GM23338 (cell line): ENCODE data around the gene MUC12. TPM values are rescaled to one million over a fixed set of nuclear protein-coding genes. Genes with fewer than 3 reads are reported as not detected.
A peak's percentile ranks its signal among the peaks of the same experiment; 100 is the strongest.

Experiments used
- ATAC-seq: fragments of 200-7000 bp; cut with Tn5 transposase; 3 replicates; pipeline ENCODE4 v1.9.1; 2020
- DNase-seq: peaks from one replicate; pipeline ENCODE4 v3.0.0-alpha.2; 2015; ENCODE audit warnings: low spot score
- H2AFZ ChIP-seq: fragments of 200-600 bp; sonication (generic); 2 replicates; pipeline ENCODE4 v1.8.0; 2016; ENCODE audit warnings: antibody characterized with exemption, mild to moderate bottlenecking, moderate library complexity
- H3F3A ChIP-seq: fragments of 200-600 bp; sonication (generic); replicated peaks from 2 replicates; pipeline ENCODE4 v1.8.0; 2017; ENCODE audit warnings: antibody characterized with exemption, mixed run types, low read depth
- H3K27ac ChIP-seq: fragments of 200-600 bp; sonication (generic); 2 replicates; pipeline ENCODE4 v1.6.1; 2016; ENCODE audit warnings: low read depth
- H3K27me3 ChIP-seq: fragments of 200-600 bp; sonication (generic); 2 replicates; pipeline ENCODE4 v1.8.0; 2016; ENCODE audit warnings: mild to moderate bottlenecking, mixed run types, moderate library complexity; ENCODE audit not compliant: insufficient read depth
- H3K36me3 ChIP-seq: fragments of 200-600 bp; sonication (generic); 2 replicates; pipeline ENCODE4 v1.8.0; 2016; ENCODE audit warnings: mild to moderate bottlenecking; ENCODE audit not compliant: insufficient read depth
- H3K4me1 ChIP-seq: fragments of 200-600 bp; sonication (generic); 2 replicates; pipeline ENCODE4 v1.8.0; 2016; ENCODE audit warnings: mild to moderate bottlenecking, moderate library complexity; ENCODE audit not compliant: insufficient read depth
- H3K4me2 ChIP-seq: fragments of 200-600 bp; sonication (generic); 2 replicates; pipeline ENCODE4 v1.7.1; 2017; ENCODE audit warnings: mixed run types
- H3K4me3 ChIP-seq: fragments of 200-600 bp; sonication (generic); 2 replicates; pipeline ENCODE4 v1.6.1; 2016; ENCODE audit warnings: mixed run types
- H3K79me2 ChIP-seq: fragments of 200-600 bp; sonication (generic); replicated peaks from 2 replicates; pipeline ENCODE4 v1.8.0; 2017; ENCODE audit warnings: mild to moderate bottlenecking; ENCODE audit not compliant: insufficient read depth
- H3K9me2 ChIP-seq: fragments of 200-600 bp; sonication (generic); 2 replicates; pipeline ENCODE4 v1.8.0; 2017; ENCODE audit not compliant: insufficient read depth
- H4K20me1 ChIP-seq: fragments of 200-600 bp; sonication (generic); replicated peaks from 2 replicates; pipeline ENCODE4 v1.8.0; 2017; ENCODE audit warnings: mild to moderate bottlenecking; ENCODE audit not compliant: insufficient read depth
- H3K27ac Mint-ChIP-seq: 2 replicates; pipeline ENCODE4 v1.8.0; 2020; ENCODE audit warnings: inconsistent platforms, mild to moderate bottlenecking, moderate library complexity, mixed read lengths
- H3K27me3 Mint-ChIP-seq: 3 replicates; pipeline ENCODE4 v1.8.0; 2022; ENCODE audit warnings: low read depth, mild to moderate bottlenecking, moderate library complexity, mixed read lengths, inconsistent platforms; ENCODE audit not compliant: insufficient read depth, poor library complexity
- H3K36me3 Mint-ChIP-seq: 3 replicates; pipeline ENCODE4 v1.8.0; 2021; ENCODE audit warnings: low read depth, mild to moderate bottlenecking, inconsistent platforms, moderate library complexity, mixed read lengths
- H3K4me1 Mint-ChIP-seq: 3 replicates; pipeline ENCODE4 v1.8.0; 2020; ENCODE audit warnings: mild to moderate bottlenecking, inconsistent platforms, mixed read lengths
- H3K4me3 Mint-ChIP-seq: 3 replicates; pipeline ENCODE4 v1.8.0; 2021; ENCODE audit warnings: moderate library complexity, mild to moderate bottlenecking, inconsistent platforms, mixed read lengths
- H3K9me3 Mint-ChIP-seq: 3 replicates; pipeline ENCODE4 v1.8.0; 2020; ENCODE audit warnings: moderate library complexity, mild to moderate bottlenecking, inconsistent platforms, mixed read lengths
- CREB1 ChIP-seq: fragments of 250-450 bp; sonication (Bioruptor Pico); IDR thresholded peaks from 2 replicates; pipeline ENCODE4 v1.5.0; 2020; ENCODE audit warnings: low read depth, mild to moderate bottlenecking, moderate library complexity
- CTCF ChIP-seq, 2 experiments: fragments of 200-600 bp in 1 of 2; sonication (generic) in 1 of 2; conservative IDR thresholded peaks; 2 replicates each; pipeline versions ENCODE4 v1.5.1 to v1.6.1; 2016 to 2017; ENCODE audit warnings: antibody characterized with exemption in 2 of 2, low read depth in 2 of 2, mild to moderate bottlenecking in 2 of 2, moderate library complexity in 1 of 2
- EZH2 ChIP-seq: fragments of 200-600 bp; sonication (generic); IDR thresholded peaks from one replicate; pipeline ENCODE4 v1.8.0; 2017; ENCODE audit warnings: antibody characterized with exemption, mild to moderate bottlenecking, low read depth; ENCODE audit not compliant: unreplicated experiment
- EZH2phosphoT487 ChIP-seq: fragments of 200-600 bp; sonication (generic); IDR thresholded peaks from one replicate; pipeline ENCODE4 v1.8.1; 2018; ENCODE audit warnings: antibody characterized with exemption; ENCODE audit not compliant: unreplicated experiment
- NANOG ChIP-seq: IDR thresholded peaks from 2 replicates; pipeline ENCODE4 v1.6.1; 2016; ENCODE audit warnings: antibody characterized with exemption, borderline replicate concordance
- POLR2AphosphoS5 ChIP-seq: IDR thresholded peaks from 2 replicates; pipeline ENCODE4 v1.6.1; 2016; ENCODE audit warnings: antibody characterized with exemption, low read depth
- REST ChIP-seq: IDR thresholded peaks from one replicate; pipeline ENCODE4 v1.6.1; 2018; ENCODE audit warnings: antibody characterized with exemption; ENCODE audit not compliant: unreplicated experiment
- ZNF462 ChIP-seq: fragments of 250-450 bp; sonication (Bioruptor Pico); IDR thresholded peaks from 2 replicates; pipeline ENCODE4 v1.5.0; 2020; ENCODE audit warnings: mild to moderate bottlenecking, moderate library complexity
- polyA plus RNA-seq: library from polyadenylated mRNA; unstranded; fragments of >200 nt; fragmentation: Nextera tagmentation; extraction: Ambion mirVana; gene quantifications from 2 replicates; pipeline ENCODE4 v1.2.1, GENCODE V29; 2016
- total RNA-seq: library from RNA; depleted of rRNA; stranded (reverse); fragments of >200 nt; shearing (Covaris generic); gene quantifications from 2 replicates; pipeline ENCODE4 v1.2.3, GENCODE V29; 2014
- TF ChIP-seq, protein P1 (sequence below): IDR thresholded peaks from 2 replicates; pipeline ENCODE4 v1.6.1; 2016; ENCODE audit warnings: antibody characterized with exemption

MUC12 gene
- total and polyA plus RNA-seq, 2 experiments from 2014 or later, result 4.6 to 18.0 TPM

DNA sequence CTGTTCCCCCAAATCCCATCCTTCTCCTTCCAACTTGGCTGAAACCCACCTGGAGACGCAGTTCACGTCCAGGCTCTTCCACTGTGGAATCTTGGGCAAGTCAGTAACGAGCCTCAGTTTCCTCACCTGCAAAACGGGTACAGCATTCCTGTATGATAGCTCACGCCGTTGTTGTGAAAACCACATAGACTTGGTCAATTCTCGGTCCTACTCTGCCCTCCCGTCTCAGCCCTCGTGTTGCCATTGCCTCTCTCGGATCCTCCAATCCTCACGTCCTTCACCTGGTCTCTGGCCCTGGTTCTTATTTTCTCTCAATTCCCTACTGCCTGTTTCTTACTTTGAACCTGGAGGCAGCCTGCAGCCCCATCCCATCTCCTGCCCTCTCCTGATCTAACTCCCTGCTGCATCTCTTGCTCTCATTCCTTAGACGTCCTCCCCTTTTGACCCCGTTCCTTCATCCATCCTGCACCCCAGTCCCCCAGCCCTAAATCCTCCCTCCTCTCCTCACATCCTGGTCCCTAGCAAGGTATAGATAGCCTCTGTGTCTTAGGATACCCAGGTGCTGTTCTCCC lies 2.0 kb upstream of the MUC12 start (continued):
- TF ChIP-seq CTCF (conservative IDR thresholded peaks at IDR 0.05; ENCODE audit: low read depth in 2 of 2) (no peak), REST (no peak), CREB1 (CRISPR knock-in tag) (no peak), EZH2phosphoT487 (no peak)
- TF ChIP-seq, protein P1, sequence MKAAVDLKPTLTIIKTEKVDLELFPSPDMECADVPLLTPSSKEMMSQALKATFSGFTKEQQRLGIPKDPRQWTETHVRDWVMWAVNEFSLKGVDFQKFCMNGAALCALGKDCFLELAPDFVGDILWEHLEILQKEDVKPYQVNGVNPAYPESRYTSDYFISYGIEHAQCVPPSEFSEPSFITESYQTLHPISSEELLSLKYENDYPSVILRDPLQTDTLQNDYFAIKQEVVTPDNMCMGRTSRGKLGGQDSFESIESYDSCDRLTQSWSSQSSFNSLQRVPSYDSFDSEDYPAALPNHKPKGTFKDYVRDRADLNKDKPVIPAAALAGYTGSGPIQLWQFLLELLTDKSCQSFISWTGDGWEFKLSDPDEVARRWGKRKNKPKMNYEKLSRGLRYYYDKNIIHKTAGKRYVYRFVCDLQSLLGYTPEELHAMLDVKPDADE, result no peak

DNA sequence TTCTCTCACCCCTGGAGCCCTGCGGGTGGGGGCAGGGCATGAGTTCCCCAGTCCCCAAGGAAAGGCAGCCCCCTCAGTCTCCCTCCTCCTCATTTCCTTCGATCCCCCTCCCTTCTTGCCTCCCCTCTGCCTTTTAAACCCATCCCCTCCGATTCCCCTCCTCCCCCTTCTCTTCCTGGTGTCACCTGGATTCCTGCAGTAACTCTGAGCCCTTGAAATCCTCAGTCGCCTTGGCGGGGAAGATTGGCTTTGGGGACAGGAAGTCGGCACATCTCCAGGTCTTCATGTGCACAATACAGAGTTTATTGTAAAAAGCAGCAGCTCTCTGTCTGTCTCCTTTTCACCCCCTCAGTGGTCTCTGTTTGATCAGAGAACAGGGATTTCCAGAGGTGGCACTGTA lies 1.3 kb upstream of the MUC12 start:
- H3K4me2 ChIP-seq, result no peak overlapping the region
- Mint-ChIP-seq H3K4me3 (peak overlapping the region; percentile 12; the same call in 1 of the 3 replicates), H3K27ac (no peak overlapping the region), H3K4me1 (peaks cover 36% of the 10 kb centered on the region), H3K36me3 (no peaks in the 10 kb centered on the region; the same call in 2 of the 3 replicates), H3K27me3 (peaks cover 29% of the 10 kb centered on the region), H3K9me3 (no peaks in the 10 kb centered on the region)
- peaks cover 2% of the 10 kb centered on the region; the same call in 1 of the 2 replicates for H4K20me1 ChIP-seq
- peaks cover 15% of the 10 kb centered on the region for H3F3A ChIP-seq
- H3K36me3 ChIP-seq, result no peaks in the 10 kb centered on the region
- H2AFZ ChIP-seq, result no peak overlapping the region
- peaks cover 38% of the 10 kb centered on the region for H3K4me1 ChIP-seq
- H3K27ac ChIP-seq, result no peak overlapping the region
- DNase-seq (peak; percentile 64), ATAC-seq (no peak)
- H3K4me3 ChIP-seq, result no peak overlapping the region
- no peaks in the 10 kb centered on the region for H3K79me2 ChIP-seq
- peaks cover 20% of the 10 kb centered on the region for H3K27me3 ChIP-seq
- no peaks in the 10 kb centered on the region for H3K9me2 ChIP-seq
- TF ChIP-seq CTCF (conservative IDR thresholded peaks at IDR 0.05; ENCODE audit: low read depth in 2 of 2) (no peak), POLR2AphosphoS5 (no peak), ZNF462 (CRISPR knock-in tag) (no peak), NANOG (no peak), EZH2 (no peak)
